Measurements from ENCODE around the gene FABP6.
A peak's percentile ranks its signal among the peaks of the same experiment; 100 is the strongest.
"Not testable (repeated sequence)": the region's sequence is repeated elsewhere in the genome, so short reads cannot be mapped to it uniquely, and the experiment has no call there.

FABP6 gene

GRCh38 chr5:160229190-160229742, at the start of gene FABP6:
Gene FABP6, plus strand, starts transcription at chr5:160229506. Its CDS starts 52 bp downstream, at chr5:160229558.
- H3K9me3 Mint-ChIP-seq = no peaks in the 10 kb centered on the region
- H3K4me3 Mint-ChIP-seq = no peak within 1 kb of the TSS
- H3K27ac Mint-ChIP-seq = no peak within 1 kb of the TSS
- DNase-seq (ENCODE audit: low spot score in 2 of 2) = no peak
- no peaks in the 10 kb centered on the region for H3K4me1 Mint-ChIP-seq
- ATAC-seq = no peak
- no peaks in the 10 kb centered on the region for H3K36me3 Mint-ChIP-seq

GRCh38 chr5:160180931-160181330, 48.4 kb upstream of the FABP6 start:
- no peak for DNase-seq (ENCODE audit: low spot score in 2 of 2)
- no peaks in the 10 kb centered on the region for H3K4me1 Mint-ChIP-seq
- no peak overlapping the region for H3K4me3 Mint-ChIP-seq
- H3K36me3 Mint-ChIP-seq = no peaks in the 10 kb centered on the region
- ATAC-seq = no peak
- no peak overlapping the region for H3K27ac Mint-ChIP-seq
- peaks cover 3% of the 10 kb centered on the region for H3K9me3 Mint-ChIP-seq

DNA sequence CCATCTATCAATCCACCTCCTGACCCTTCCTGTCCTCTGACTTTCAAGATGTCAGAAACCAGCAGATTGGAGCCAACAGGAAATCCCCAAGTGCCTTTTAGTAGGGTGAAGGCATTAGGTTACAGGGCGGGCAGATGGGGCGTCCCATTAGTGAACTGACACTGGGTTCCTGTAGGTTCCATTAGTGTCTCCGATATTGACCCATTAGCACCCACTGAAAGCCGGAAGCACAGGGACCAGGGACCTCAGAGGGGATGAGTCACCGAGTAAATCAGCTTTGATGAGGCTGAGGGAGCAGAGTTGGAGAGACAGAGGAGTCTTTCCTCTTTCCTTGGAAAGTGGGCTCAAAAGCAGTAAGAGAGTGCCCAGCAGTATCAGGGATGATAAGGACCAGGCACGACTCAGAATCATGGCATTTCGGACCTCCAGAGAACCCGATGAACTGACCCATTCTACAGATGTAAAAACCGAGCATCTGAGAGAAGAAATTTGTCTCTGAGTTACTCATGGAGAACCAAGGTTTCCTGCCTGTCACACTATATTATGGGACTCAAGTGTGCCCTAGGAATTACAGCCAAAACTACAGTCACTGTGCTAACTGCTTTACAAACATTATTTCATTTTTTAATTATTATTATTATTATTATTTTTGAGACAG, 47.2 kb upstream of the FABP6 start:
- ATAC-seq (no peak), DNase-seq (ENCODE audit: low spot score in 2 of 2) (no peak)
- no peak overlapping the region for H3K27ac Mint-ChIP-seq
- no peak overlapping the region for H3K4me3 Mint-ChIP-seq
- H3K36me3 Mint-ChIP-seq = no peaks in the 10 kb centered on the region
- no peaks in the 10 kb centered on the region for H3K4me1 Mint-ChIP-seq
- peaks cover 6% of the 10 kb centered on the region for H3K9me3 Mint-ChIP-seq

DNA sequence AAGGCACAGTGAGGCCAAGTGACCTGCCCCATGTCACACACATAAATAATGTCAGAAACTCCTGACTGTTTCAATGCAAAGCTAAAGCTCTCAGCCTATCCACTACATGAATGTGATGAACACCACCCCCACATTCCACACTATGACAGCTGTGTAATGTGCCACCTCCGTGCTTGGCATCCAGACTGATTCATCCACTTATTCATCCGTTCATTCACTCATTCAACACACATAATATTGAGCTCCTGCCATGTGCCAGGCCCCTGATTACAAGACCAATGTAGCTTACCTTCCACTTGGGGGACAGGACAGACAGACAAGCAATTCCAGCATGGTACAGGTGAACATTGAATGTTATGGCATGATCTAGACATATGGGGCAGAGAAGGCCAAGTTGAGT, 46.2 kb upstream of the FABP6 start:
- Mint-ChIP-seq H3K4me1 (no peaks in the 10 kb centered on the region), H3K9me3 (peaks cover 6% of the 10 kb centered on the region), H3K27ac (no peak overlapping the region), H3K4me3 (no peak overlapping the region), H3K36me3 (no peaks in the 10 kb centered on the region)
- ATAC-seq (peak; percentile 42), DNase-seq (ENCODE audit: low spot score in 2 of 2) (no peak)

DNA sequence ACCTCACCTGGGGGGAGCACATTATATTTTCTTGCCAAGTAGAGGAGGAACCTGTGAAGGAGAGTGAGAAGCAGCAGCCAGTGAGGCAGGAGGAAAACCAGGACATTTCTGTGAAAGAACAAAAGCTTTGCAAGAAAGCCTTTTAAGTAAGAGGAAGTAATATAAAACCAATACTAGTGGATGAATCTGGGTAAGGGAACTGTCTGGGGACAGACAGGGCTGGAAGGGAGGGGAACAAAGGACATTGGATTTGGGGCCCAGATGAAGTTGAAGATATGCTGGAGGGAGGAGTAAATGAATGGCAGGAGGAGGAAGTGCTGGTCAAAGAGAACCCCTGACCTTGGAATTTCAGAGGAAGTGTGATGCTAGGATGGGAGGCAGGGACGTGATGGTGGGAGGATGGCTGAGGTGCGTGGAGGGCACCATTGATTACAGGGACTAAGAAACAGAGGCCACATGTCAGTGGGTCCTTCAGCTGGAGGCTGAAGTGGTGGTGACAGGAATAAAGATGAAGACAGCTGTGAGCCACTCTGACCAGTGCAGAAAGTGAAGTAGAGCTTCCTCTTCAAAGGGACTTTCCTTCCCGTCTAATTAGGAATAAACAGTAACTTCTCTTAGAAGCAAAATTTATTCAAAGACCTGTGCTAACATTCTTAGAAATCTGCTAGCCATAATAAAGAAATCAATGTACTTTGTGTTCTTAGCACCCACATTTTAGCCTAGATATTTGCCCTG, 43.5 kb upstream of the FABP6 start:
- no peak for ATAC-seq
- H3K36me3 Mint-ChIP-seq = no peaks in the 10 kb centered on the region
- DNase-seq (ENCODE audit: low spot score in 2 of 2) = no peak

DNA sequence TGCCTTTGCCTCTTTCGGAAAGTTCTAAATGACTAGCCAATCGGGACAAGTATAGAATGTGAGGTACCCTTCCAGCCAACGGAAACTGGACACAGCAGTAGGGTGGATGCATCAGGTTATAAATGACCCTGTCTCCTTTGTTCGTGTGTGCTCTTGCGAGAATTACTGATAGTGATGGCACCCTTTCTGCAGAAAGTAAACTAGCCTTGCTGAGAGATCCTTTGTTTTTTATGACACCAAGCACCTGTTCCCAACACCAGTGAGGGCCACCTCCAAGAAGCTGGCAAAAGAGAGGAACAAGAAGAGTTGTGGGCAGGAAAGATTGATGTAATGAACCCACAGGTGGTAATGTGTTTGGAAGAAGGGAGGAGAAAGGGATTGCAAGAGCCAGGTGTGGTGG, 42.8 kb upstream of the FABP6 start:
- ATAC-seq (no peak), DNase-seq (ENCODE audit: low spot score in 2 of 2) (no peak)
- Mint-ChIP-seq H3K27ac (no peak overlapping the region), H3K9me3 (peaks cover 6% of the 10 kb centered on the region), H3K36me3 (no peaks in the 10 kb centered on the region), H3K4me3 (no peak overlapping the region), H3K4me1 (no peaks in the 10 kb centered on the region)

More for the DNA sequence above, 43.5 kb upstream of the FABP6 start:
- no peak overlapping the region for H3K27ac Mint-ChIP-seq
- H3K4me3 Mint-ChIP-seq = no peak overlapping the region
- peaks cover 6% of the 10 kb centered on the region for H3K9me3 Mint-ChIP-seq
- H3K4me1 Mint-ChIP-seq = no peaks in the 10 kb centered on the region

GRCh38 chr5:160187091-160187490, 42.2 kb upstream of the FABP6 start:
- H3K36me3 Mint-ChIP-seq = no peaks in the 10 kb centered on the region
- H3K4me1 Mint-ChIP-seq = no peaks in the 10 kb centered on the region
- DNase-seq (ENCODE audit: low spot score in 2 of 2) (no peak), ATAC-seq (no peak)
- no peak overlapping the region for H3K4me3 Mint-ChIP-seq
- no peak overlapping the region for H3K27ac Mint-ChIP-seq
- H3K9me3 Mint-ChIP-seq = peaks cover 6% of the 10 kb centered on the region

GRCh38 chr5:160188141-160189015, 40.9 kb upstream of the FABP6 start:
- no peak for DNase-seq (ENCODE audit: low spot score in 2 of 2)
- no peaks in the 10 kb centered on the region for H3K36me3 Mint-ChIP-seq
- H3K27ac Mint-ChIP-seq = no peak overlapping the region
- peaks cover 6% of the 10 kb centered on the region for H3K9me3 Mint-ChIP-seq
- peaks cover 5% of the 10 kb centered on the region for H3K4me1 Mint-ChIP-seq
- no peak overlapping the region for H3K4me3 Mint-ChIP-seq
- peak; percentile 11 for ATAC-seq

DNA sequence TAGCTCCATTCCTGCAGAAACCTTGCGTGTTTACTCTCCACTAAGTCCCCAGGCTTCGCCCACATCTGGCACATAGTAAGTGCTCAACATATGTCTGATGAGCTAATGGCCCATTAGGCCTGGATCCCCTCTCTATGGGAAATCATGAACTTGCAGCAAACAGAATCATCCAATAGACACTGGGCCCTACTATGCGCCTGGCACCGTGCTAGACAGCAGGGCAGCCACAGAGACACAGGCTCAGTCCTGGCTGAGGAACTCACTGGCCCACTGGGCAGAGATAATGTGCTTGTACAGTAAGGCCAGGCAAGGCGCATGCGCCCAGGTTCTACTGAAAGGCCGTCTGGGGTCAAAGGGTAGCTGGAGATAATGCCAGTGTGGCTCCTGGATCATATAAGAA, 36.9 kb upstream of the FABP6 start:
- Mint-ChIP-seq H3K9me3 (no peaks in the 10 kb centered on the region), H3K4me3 (no peak overlapping the region), H3K4me1 (peaks cover 5% of the 10 kb centered on the region), H3K36me3 (no peaks in the 10 kb centered on the region), H3K27ac (no peak overlapping the region)
- no peak for DNase-seq (ENCODE audit: low spot score in 2 of 2)
- no peak for ATAC-seq

- DNase-seq (ENCODE audit: low spot score in 2 of 2); H3K36me3 Mint-ChIP-seq; H3K4me3 Mint-ChIP-seq; ATAC-seq; H3K27ac Mint-ChIP-seq; H3K4me1 Mint-ChIP-seq; H3K9me3 Mint-ChIP-seq: not testable (repeated sequence)
Measured at GRCh38 chr5:160193076-160193475, 36.2 kb upstream of the FABP6 start.

GRCh38 chr5:160193790-160194189, 35.5 kb upstream of the FABP6 start:
- not testable (repeated sequence) for H3K9me3 Mint-ChIP-seq; DNase-seq (ENCODE audit: low spot score in 2 of 2); H3K4me1 Mint-ChIP-seq; H3K4me3 Mint-ChIP-seq; H3K36me3 Mint-ChIP-seq; ATAC-seq; H3K27ac Mint-ChIP-seq

DNA sequence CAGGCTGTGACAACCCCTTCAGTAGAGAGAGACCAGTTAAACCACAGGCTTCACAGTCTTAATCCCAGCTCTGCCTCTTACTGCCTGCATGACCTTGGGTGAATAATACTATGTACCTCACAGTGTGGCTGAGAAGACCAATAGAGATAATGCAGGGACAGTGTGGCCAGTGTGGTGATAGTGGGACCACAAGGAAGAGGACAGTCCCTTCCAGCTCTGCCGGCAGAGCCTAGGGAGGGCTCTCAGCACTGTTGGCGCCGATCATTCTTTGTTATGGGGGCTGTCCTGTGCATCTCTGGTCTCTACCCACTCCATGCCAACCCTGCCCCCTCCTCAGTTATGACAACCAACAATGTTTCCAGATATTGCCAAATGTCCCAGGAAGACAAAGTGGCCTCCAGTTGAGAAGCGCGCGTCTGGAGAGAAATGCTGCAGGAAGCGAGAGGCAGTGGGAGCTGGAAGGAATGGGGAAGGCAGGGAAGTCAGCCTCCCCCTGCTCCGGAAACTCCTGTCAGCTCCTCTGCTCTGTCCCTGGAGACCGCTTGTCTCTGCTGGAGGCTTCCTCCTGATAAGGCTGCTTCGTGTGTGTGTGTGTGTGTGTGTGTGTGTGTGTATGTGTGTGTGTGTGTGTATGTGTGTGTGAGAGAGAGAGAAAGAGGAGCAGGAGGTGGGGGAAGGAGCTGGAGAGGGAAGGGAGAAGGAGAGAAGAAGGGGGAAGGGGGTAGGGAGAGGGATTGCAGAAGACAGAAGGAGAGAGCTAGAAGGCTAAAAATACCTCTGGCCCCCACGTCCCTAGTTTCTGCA, 31.8 kb upstream of the FABP6 start:
- H3K4me3 Mint-ChIP-seq = no peak overlapping the region
- no peak overlapping the region for H3K27ac Mint-ChIP-seq
- ATAC-seq = no peak

GRCh38 chr5:160198146-160198545, 31.2 kb upstream of the FABP6 start:
- H3K27ac Mint-ChIP-seq = no peak overlapping the region
- no peak for ATAC-seq
- H3K36me3 Mint-ChIP-seq = no peaks in the 10 kb centered on the region
- no peak overlapping the region for H3K4me3 Mint-ChIP-seq
- H3K9me3 Mint-ChIP-seq = no peaks in the 10 kb centered on the region
- no peak for DNase-seq (ENCODE audit: low spot score in 2 of 2)
- H3K4me1 Mint-ChIP-seq = peaks cover 12% of the 10 kb centered on the region

More for the DNA sequence above, 31.8 kb upstream of the FABP6 start:
- H3K4me1 Mint-ChIP-seq = peaks cover 15% of the 10 kb centered on the region
- no peak for DNase-seq (ENCODE audit: low spot score in 2 of 2)
- H3K9me3 Mint-ChIP-seq = no peaks in the 10 kb centered on the region
- H3K36me3 Mint-ChIP-seq = no peaks in the 10 kb centered on the region

DNA sequence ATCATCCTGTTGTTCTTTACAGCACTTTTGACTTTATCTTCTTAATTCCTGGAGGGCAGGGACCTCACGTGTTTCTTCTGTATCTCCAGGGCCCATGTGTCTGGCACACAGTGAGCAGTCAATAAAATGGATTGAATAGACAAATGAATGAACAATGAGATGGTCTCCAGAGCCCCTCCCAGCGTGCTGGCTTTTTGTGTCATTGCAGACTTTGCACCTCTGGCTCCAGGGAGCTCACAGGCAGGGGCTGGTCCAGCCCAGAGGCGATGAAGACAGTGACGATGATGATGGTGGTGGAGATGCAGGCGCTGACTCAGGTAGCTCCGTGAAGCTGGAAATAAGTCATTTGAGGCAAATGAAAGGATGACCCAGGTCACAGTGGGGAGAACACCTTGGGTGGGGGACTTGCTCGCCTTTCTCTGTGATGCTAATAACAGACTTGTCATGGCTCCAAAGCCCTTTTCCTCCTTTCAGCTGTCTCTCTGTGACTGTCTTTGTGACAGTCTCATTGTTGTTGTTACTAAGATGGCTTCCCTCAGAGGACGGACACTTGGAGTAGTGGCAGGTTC, 30.4 kb upstream of the FABP6 start:
- peak overlapping the region; percentile 74 for H3K4me3 Mint-ChIP-seq
- H3K4me1 Mint-ChIP-seq = peaks cover 10% of the 10 kb centered on the region
- ATAC-seq = no peak
- H3K36me3 Mint-ChIP-seq = no peaks in the 10 kb centered on the region
- DNase-seq (ENCODE audit: low spot score in 2 of 2) = no peak
- H3K9me3 Mint-ChIP-seq = no peaks in the 10 kb centered on the region
- no peak overlapping the region for H3K27ac Mint-ChIP-seq
